Stimulated activated CD8-positive, alpha-beta memory T cell treated with anti-CD3 and anti-CD28 coated beads, Interleukin-4, amount 100 ng/mL, for 48 hours (primary cell): ENCODE results near the gene TGM6.

Experiments used
- DNase-seq: peaks from one replicate; pipeline ENCODE4 v3.0.0-alpha.2; 2020

TGM6 gene

DNA sequence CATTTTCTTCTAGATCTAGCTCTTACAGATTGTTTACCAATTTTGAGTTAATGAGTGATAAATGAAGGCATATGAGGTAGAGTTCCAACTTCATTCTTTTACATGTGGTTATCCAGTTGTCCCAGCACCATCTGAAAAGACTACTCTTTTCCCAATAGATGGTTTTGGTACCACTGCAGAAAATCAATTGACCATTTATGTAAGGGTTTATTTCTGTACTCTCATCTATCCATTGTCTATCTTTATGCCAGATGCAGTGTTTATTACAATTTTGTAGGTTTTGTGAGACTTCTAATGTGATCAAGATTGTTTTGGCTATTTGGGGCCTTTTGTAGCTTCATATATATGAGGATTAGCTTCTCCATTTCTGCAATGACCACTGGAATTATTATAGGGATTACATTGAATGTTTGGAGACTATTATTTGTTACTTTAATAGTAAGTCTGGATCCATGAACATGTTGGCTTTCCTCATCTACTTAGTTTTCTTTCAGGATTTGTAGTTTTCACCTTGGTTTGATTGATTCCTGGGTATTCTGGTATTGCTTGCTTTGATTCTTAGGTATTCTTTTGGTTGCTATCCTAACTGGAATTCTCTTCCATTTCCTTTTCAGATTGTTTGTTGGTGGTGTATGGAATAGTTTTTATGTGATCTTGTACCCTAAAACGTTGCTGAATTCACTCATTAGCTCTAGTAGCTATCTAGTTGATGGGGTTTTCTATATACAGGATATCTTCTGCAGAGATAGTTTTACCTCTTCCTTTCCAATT is 79.5 kb downstream of the TGM6 start:
- DNase-seq: no peak

DNA sequence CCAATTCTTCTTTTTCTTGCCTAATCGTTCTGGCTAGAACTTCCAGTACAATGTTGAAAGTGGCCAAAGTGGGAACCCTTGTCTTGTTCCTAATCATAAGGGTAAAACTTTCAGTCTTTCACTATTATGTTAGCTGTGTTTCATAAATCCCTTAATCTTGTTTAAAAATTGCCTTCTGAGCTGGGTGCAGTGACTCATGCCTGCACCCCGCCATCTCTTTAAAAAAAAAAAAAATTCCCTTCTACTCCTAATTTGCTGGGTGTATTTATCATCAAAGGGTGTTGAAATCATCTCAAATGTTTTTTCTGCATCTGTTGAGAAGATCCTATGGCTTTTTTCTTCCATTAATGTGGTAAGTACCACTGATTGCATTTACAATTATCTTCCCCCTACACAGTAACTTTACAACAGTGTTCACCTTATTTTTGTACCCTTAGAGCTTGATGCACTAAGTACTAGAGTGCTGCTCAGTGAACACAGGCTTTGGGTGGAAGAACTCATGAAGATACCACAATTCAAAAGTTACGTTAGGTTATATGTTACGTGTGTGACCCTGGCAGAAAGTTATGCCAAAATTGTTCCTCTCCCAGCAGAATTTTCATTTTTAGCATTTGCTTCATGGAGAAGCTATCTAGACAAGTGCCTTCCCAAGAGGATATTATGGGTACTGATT is 80.2 kb downstream of the TGM6 start:
- no peak for DNase-seq

DNA sequence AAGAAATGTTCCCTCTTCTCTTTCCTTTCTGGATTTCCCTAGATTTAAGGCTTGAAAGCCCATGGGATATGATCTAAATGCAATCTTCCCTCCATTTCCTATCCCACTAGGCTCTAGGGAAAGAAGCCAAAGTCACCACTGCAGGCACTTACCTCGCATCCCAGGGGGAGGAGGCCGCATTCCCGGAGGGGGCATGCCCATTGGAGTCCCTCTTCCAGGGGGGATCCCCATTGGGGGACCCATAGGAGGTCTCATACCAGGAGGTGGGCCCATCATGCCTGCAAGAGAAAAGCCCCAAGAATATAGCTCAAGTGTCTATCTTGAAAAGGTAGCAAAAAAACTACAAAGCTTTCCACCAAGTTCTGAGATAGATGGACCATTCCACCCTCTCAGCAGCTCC is 81.8 kb downstream of the TGM6 start:
- DNase-seq: no peak

DNA sequence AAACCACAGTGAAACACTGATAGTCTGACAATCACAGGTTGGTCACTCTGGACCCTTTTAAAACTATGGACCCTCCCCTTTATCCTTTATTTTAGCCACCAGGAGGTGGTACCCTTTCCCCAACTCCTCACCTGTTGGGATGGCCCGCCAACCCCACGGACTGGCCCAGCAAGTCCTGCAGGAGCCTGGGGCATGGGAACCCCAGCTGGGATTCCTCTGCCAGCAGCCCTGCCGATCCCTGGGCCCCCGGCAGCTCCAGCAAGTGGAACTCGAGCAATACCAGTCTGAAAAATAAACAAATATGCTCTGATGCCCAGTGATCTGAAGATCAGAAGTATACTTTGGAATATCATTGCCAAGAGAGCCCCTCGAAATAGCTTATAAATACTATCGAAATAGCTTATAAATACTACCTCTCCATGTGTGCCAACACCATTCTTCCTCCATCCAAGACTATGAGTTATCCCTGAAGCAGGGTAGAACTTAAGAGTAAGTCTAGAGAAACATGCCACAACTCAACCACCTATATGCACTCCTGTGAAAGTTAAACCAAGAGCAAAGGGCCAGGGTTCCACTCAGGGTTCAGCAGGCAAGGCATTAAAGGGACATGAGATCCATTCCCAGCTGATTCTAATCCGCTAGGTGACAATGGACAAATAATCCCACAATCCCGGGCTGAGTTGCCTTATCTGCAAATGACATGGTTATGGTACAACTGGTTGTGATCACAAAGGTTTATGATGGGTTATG is 83.1 kb downstream of the TGM6 start:
- DNase-seq: no peak

DNA sequence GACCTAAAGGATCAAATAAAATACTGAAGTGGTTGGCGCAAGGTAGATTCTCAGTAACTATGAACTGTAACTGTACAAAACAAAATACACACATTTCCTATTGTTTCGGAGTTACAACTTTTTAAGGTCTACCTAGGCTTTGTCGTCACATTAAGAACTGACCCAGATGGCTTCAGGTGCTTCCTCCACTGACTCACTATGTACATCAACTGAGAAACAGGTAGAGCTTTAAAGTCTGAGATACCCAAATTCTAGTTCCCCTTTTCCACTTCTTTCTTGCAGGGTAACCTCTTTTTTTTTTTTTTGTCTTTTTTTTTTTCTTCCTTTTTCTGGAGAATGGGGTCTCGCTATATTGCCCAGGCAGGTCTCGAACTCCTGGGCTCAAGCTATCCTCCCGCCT is 84.4 kb downstream of the TGM6 start:
- no peak for DNase-seq

DNA sequence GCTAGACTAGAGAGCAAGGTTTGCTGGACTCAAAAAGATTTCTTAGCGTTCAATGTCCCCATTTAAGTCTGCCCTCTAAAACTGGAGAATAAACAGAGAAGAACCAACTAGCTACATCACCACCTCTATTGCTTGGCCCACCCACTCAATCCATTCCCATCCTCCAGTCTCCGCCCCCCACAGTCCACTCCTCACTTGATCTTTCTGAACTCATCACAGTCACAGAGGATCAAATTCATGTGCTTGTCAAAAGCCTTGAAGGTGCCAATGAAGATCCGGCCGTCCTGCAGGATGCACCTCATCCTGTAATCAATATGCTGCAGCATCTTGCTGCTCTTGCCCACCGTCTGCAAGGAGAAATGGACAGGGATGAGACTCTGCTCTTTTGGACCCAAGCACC is 86.7 kb downstream of the TGM6 start:
- DNase-seq: no peak

DNA sequence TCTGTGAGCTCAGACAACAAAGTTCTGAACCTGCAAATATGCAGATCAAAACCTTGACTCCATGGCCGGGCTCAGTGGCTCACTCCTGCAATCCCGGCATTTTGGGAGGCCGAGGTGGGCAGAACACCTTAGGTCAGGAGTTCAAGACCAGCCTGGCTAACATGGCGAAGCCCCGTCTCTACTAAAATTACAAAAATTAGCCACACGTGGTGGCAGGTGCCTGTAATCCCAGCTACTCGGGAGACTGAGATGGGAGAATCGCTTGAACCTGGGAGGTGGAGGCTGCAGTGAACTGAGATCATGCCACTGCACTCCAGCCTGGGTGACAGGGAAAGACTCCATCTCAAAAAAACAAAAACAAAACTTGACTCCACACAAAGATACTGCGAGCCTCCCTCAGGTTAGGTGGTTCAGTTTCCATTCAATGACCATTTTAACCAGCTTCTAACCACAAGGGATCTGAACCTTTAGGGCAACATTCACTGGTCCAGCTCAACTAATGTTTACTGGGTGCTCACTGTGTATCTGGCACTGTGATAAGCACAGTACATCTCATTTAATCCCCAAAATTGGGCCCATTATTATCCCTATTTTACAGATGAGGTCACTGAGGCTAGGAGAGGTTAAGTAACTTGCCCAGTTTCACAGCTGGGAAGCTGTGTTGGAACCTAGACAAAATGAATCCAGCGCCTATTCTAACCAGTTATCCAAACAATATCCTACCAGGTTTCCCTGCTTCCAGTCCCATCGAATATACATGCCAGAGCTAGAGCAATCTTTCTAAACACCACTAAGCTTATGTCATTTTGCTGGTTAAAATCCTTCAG is 88.1 kb downstream of the TGM6 start:
- DNase-seq: no peak

DNA sequence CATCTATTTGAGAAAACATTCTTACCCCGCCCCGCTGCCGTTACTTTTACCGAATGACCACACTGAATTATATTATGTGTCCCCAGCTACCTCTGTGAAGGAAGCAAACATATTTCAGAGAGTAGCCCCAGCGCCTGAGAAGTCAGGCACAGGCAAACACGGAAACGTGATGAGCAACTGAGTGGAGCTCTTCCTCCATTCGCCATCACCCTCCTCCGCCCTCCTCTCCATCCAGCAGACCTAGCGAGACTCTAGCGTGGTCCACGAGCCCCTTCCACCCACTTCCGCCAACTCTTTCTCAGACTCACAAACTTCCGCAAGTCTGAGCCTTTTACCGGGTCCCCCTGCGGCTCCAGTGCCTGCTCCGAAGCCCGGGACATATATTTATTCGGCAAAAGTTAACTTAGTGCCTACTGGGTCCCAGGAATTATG is 89.3 kb downstream of the TGM6 start:
- DNase-seq: peak; percentile 73

DNA sequence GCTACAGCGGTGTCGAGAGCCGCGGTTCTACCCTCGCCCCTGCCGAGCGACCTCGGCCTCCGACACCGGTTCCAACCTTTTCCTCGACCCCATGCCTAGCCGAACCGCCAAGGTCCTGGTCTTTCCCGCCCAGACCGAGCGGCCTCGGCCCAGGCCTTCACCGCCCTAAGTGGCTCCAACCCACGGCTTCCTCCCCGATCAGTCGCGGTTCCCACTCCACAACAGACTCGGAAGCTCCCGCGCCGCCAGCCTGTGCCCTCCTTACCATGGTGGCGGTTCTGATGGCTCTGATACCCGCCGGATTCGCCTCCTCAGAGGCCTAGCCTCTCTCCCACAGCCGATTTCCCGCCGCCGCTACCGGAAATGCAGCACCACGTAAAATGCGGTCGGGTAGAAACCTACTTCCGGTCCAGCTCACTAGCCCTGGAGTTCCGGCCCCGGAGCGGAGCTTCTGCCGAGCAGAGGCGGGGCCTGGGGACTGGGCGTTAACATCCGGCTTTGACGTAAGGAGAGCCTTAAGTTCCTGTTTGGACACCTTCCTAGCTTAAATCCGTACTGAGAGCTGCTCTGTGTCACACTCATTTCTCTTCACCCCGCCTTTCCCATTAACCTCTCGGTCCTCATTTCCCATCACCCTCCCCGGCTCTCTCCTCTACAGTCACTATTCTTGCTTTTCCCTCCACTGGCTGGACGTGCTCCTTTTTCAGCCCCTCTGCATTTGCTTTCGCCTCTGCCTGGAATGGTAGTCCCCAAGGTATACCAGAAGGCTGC is 89.9 kb downstream of the TGM6 start, which contains the start of gene SNRPB:
Gene SNRPB (minus strand): TSS at position 367 of the 771 bp plus-strand sequence. CDS start 99 bp downstream, at position 268.
- peak; percentile 96 for DNase-seq

DNA sequence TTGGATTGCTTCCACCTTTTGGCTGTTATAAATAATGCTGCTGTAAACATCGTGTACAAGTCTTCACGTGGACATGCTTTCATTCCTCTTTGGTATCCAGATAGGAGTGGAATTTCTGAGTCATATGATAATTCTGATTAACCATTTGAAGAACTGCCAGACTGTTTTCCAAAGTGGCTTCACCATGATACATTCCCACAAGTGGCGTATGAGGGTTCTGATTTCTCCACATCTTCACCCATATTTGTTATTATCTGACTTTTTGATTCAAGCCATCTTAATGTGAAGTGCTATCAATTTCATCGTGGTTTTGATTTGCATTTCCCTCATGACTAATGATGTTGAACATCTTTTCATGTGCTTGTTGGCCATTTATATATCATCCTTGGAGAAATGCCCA is 92.8 kb downstream of the TGM6 start:
- DNase-seq: no peak

DNA sequence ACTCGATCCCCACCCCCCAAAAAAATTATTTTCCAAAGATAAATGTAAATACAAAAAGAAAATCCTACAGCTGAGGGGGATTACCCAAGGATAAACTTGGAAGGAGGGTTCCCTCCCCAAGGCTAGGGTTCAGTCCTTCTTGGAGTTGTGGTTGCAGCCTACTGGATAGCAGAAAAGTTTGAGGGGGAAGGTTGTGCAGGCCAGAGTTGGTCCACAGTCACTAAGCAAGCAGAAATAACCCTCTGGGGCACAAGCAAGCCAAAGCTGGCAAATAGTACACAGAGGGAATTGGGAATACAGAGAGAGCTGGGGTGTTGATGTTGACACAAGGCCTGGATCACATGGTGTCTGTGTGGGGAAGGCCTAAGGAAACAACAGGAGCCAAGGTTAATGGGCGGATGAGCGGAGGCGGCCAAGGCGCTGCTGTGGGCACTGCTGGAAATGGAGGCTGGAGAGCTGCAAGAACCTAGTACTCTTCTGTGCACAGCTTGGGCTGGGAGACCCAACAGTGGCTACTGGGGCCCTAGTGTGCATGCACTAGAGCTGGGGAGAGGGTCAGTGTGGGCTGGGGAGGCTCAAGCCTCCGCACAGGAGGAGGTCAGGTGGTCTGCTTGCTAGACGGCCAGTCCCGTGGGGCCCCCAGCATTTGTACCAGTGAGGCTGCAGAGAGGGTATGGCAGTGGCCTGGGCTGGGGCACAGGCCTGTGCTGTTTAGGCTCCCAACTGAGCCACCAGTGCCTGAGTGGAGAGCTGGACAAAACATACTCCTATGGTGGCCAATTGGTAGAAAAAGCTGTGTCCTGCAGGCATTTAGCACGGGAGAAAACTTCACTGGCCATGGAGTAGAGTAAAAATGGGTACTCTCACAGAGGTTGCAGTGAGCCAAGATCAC is 95.4 kb downstream of the TGM6 start:
- no peak for DNase-seq

DNA sequence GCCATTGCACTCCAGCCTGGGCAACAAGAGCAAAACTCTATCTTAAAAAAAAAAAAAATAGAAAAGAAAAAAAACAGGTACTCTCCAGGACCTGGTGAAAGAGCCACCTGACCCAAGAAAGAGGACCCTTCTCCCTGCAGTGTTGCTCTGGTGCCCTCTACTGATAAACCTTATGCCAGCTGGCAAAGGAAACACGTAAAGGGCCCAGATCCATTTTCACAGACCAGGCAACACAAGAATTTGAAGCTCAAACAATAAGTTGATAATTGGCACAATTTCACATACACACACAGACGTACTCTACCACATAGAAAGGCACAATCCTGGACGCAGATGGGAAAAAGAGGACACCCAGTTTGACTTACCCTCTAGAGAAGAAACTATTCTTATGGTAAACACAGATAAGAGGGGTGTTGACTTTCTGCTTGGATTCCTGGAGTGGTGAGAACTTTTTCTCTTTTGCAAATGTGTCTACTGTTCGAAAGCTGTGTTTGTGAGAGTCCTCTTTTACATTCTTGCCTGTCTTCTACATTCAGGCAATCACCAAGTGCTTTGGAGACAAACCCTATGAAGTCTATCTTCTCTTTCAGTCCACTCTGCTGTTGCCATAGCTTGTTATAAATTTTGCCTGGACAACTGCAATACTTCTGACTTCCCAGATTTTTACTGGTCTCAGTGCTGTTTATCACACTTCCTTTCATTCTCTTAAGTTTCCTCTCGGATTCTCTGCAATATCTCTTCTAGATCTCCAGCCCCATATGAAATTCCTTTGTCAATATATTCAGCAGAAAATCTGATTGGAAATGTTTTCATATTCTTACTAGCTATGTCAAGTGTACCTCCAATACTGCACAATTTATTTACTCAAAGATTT is 96.3 kb downstream of the TGM6 start:
- no peak for DNase-seq

DNA sequence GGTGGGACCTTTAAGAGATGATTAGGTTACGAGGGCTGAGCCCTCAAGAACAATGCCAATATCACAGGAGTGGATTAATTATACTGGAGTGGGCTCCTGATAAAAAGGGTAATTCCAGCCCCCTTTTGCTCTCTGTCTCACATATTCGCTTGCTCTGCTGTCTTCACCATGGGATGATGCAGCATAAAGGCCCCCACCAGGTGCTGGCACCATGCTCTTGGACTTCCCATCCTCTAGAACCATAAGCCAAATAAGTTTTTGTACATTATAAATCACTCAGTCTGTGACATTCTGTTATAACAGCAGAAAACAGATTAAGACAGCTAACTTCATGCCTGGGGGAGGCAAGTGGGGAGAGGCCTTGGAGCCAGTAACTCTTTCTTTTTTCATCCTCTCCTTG is 99.7 kb downstream of the TGM6 start:
- no peak for DNase-seq
